NCI-H1436 (cell line): ENCODE data around the gene ARFGAP1.
"Not testable (repeated sequence)": the region's sequence is repeated elsewhere in the genome, so short reads cannot be mapped to it uniquely, and the experiment has no call there.

Source experiments
- DNase-seq: peaks from one replicate; lab custom pipeline; 2025; lab: John Stamatoyannopoulos, UW

The ARFGAP1 gene

GRCh38 chr20:63240004-63240403 lies 32.6 kb upstream of the ARFGAP1 start:
- no peak for DNase-seq

GRCh38 chr20:63241272-63241671 lies 31.3 kb upstream of the ARFGAP1 start:
- no peak for DNase-seq

- DNase-seq, result no peak
Observed at GRCh38 chr20:63242736-63243135, 29.9 kb upstream of the ARFGAP1 start.

GRCh38 chr20:63243604-63244247 lies 28.9 kb upstream of the ARFGAP1 start:
- no peak for DNase-seq

DNA sequence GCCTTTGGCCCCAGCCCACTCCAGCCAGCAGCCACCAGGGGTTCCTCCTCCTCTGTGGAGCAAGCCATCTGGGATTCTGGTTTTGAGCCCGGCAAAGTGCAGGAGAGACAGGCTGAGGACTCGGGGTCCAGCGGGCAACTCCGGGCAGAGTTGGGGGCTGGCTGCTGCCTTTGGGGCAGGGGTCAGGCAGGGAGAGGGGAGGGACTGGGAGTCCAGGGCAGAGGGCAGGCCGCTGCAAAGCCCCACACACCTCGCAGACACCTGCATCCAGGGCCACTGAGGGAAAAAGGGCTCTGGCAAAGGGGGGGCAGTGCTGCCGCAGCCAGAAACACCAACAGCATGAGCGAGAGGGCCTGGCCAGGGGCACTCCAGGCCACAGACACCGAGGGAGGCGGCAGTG lies 28.1 kb upstream of the ARFGAP1 start:
- DNase-seq, result no peak

- DNase-seq, result no peak
Observed at GRCh38 chr20:63246490-63247288, 25.9 kb upstream of the ARFGAP1 start.

GRCh38 chr20:63247671-63248228 lies 24.9 kb upstream of the ARFGAP1 start:
- no peak for DNase-seq

DNA sequence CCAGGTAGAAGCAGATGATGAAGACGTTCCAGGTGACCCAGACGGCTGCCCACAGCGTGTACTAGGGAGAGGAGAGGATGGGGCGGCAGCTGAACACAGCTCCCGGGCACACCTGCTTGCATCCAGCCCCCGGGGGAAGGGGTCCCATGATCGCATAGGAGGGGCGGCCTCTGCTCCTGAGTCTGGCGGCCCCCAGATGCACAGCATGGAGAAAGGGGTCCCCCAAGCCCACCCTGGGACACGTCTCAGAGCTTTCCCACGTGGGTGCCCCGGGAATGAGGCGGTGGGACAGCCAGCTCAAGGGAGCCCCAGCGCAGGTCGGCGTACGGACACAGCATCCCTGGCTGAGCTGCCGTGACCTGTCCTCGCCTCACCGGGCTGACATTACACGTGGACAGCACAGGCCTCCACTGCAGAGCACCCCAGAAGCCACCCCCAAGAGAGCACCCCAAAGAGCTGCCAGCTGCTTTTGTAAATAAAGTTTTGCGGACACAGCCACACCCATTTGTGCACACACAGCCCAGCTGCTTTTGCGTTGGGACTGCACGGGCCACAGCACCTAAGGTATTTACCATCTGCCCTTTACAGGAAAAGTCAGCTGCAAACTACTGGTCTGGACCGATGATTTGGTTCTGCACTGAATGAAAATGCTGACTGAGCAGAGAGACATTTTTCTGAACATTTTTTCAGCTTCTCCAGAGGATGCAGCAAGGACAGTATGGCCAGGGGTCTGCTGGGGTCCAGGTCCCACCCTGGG lies 23.6 kb upstream of the ARFGAP1 start:
- DNase-seq, result no peak

- DNase-seq, result no peak
Observed at GRCh38 chr20:63249891-63250290, 22.7 kb upstream of the ARFGAP1 start.

DNA sequence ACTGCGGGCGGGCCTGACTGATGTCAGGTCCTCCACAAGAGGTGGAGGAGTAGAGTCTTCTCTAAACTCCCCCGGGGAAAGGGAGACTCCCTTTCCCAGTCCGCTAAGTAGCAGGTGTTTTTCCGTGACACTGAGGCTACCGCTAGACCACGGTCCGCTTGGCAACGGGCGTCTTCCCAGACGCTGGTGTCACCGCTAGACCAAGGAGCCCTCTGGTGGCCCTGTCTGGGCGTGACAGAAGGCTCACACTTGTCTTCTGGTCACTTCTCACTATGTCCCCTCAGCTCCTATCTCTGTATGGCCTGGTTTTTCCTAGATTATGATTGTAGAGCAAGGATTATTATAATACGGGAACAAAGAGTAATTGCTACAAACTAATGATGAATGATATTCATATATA lies 21.3 kb upstream of the ARFGAP1 start:
- not testable (repeated sequence) for DNase-seq

GRCh38 chr20:63252284-63252711 lies 20.3 kb upstream of the ARFGAP1 start:
- no peak for DNase-seq

- DNase-seq, result no peak
Observed at GRCh38 chr20:63253065-63253437, 19.6 kb upstream of the ARFGAP1 start.

DNA sequence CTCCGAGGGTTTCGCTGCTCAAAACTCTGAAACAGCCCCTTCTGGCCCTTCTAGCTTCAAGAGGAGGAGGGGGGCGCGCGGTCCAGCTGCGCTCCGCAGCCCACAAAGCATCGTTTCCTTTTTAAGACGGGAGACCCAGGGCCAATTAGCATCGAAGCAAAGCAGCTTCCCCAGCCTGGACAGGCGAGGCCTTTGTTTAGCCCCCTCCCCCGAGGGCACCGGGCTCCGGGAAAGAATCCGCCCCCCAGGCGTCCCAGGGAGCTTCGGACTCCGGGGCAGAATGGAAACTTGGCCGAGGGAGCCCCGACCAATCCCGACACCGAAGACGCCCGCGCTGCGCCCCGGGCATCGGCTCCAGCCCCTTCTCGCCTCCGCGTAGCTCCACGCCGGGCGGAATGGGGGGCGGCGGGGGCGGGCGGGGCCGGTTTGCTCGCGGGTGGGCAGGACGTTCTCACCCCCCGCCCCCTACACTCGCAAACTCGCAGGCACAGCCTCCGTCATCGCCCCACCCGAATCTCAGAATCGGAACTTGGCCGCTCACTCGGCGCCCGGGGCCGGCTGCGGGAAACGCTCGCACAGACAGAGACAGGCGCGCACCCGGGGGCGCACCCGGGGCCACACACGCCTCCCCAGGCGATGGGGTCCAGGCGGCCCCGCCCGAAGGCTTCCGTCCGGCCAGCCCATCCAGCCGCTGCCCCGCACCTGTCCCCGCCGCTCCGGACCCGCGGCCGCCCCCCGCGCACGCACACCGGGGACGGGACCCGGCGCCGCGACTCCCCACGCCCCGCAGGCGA lies 19.0 kb upstream of the ARFGAP1 start:
- no peak for DNase-seq

- no peak for DNase-seq
Observed at GRCh38 chr20:63254232-63254605, 18.4 kb upstream of the ARFGAP1 start, which contains the start of gene NKAIN4. Gene NKAIN4 (minus strand): TSS chr20:63254463. CDS start chr20:63254450, 13 bp downstream.

DNA sequence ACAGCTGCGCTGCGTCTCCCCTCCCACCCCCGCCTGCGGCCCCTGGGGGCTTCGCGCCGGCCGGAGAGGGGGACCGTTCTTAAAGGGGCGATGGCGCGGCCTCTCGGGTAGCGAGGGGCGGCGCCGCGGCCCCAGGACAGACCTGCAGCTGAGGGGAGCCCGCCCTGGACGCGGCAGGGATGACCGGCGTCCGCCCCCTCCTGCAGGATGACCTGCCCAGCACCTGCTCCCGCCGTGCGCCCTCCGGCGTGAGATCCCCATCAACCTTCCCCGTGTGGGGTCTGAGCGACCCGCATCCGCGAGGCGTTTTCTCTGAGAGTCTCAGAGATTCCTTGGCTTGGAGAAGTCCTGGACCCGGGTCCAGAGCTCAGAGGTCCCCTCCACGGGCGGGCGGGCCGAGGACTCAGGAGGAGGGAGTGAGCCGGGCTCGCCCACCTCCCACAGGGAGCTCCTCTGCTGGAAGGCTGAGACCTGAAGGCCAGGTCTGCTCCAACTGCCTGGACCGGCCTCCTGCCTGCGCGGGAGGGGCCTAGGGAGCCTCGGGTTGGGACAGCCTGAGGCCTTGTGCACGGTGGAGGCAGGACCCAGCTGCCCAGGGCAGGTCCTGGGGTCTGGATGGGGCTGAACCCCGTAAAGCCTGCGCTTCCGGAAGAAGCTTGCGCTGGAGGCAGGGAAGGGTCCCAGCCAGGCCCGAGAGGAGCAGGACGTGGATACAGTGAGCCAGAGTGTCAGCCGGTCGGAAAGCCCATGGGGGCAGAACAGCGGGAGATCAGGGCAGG lies 17.8 kb upstream of the ARFGAP1 start:
- DNase-seq, result no peak

GRCh38 chr20:63255931-63256704 lies 16.5 kb upstream of the ARFGAP1 start:
- DNase-seq, result no peak

DNA sequence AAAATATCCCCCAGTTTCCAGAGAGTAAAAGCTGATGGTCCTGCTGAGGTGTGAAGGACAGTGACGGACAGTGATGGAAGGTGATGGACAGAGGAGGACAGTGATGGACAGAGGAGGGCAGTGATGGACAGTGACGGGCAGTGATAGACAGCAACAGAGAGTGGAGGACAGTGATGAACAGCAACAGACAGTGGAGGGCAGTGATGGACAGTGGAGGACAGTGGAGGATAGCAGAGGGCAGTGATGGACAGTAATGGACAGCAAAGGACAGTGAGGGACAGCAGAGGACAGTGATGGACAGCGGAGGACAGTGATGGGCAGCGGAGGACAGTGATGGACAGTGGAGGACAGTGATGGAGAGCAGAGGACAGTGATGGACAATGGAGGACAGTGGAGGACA lies 15.7 kb upstream of the ARFGAP1 start:
- no peak for DNase-seq

DNA sequence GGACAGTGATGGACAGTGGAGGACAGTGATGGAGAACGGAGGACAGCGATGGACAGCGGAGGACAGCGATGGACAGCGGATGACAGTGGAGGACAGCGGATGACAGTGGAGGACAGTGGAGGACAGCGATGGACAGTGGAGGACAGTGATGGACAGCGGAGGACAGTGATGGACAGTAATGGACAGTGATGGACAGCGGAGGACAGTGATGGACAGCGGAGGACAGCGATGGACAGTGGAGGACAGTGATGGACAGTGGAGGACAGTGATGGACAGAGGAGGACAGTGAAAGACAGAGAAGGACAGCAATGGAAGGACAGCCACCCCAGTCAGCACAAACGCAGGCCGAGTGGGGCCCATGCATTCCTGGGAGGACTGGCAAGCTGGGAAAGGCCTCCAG lies 15.0 kb upstream of the ARFGAP1 start:
- no peak for DNase-seq

DNA sequence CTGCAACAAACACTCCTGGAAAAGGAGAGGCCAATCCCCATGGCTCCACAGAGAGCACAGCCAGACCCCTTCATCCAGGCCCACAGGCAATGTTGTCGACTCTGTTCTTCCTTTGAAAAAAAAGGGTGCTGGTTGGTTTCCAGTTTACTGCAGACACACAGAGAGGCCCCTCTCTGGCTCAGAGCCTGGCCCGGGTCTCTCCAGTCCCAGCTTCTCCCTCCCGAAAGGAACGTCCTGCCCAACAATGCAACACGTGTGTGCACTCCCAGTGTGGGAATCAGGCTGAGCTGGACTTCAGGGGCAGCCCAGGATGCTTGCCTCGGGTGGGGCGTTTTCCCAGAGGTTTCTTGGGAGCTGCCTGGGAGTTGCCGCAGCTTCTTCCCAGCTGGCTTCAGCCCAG lies 13.8 kb upstream of the ARFGAP1 start:
- no peak for DNase-seq
